HG03108 (cell line): Measurements from ENCODE around the gene ZNF814.
"Not testable (repeated sequence)": the region's sequence is repeated elsewhere in the genome, so short reads cannot be mapped to it uniquely, and the experiment has no call there.

Experiments used
- ATAC-seq: cut with Tn5 transposase; IDR thresholded peaks from one replicate; pipeline ENCODE4 v1.9.1; 2021; ENCODE audit warnings: moderate library complexity; ENCODE audit not compliant: unreplicated experiment

Gene ZNF814

GRCh38 chr19:57888560-57889231 lies at the start of gene ZNF814:
Gene ZNF814 (minus strand): TSS chr19:57889037. CDS start chr19:57888802, 235 bp downstream.
- ATAC-seq = peak; percentile 83

- no peak for ATAC-seq
Measured at GRCh38 chr19:57935731-57936130, 46.9 kb upstream of the ZNF814 start.

- ATAC-seq = peak; percentile 69
Measured at GRCh38 chr19:57934820-57935665, 46.2 kb upstream of the ZNF814 start, which contains the start of gene ZNF418. Gene ZNF418 (minus strand): TSS chr19:57935402. CDS start chr19:57933822, 1,580 bp downstream.

- no peak for ATAC-seq
Measured at GRCh38 chr19:57927587-57927986, 38.8 kb upstream of the ZNF814 start.

- ATAC-seq = peak; percentile 99
Measured at GRCh38 chr19:57916168-57916995, 27.5 kb upstream of the ZNF814 start, which contains the start of gene ZNF417. Gene ZNF417 (minus strand): TSS chr19:57916592. CDS start chr19:57916411, 181 bp downstream.

- ATAC-seq = no peak
Measured at GRCh38 chr19:57914531-57914930, 25.7 kb upstream of the ZNF814 start.

GRCh38 chr19:57907394-57907793 lies 18.6 kb upstream of the ZNF814 start:
- ATAC-seq = no peak

- ATAC-seq = no peak
Measured at GRCh38 chr19:57905258-57905657, 16.4 kb upstream of the ZNF814 start.

- ATAC-seq = no peak
Measured at GRCh38 chr19:57903618-57904184, 14.9 kb upstream of the ZNF814 start.

GRCh38 chr19:57900311-57900710 lies 11.5 kb upstream of the ZNF814 start:
- ATAC-seq = no peak

GRCh38 chr19:57890706-57891105 lies 1.9 kb upstream of the ZNF814 start:
- ATAC-seq = not testable (repeated sequence)

GRCh38 chr19:57888107-57888559 lies 704 bp downstream of the ZNF814 start:
- ATAC-seq = no peak

- no peak for ATAC-seq
Measured at GRCh38 chr19:57887195-57887941, 1.5 kb downstream of the ZNF814 start.

- no peak for ATAC-seq
Measured at GRCh38 chr19:57886046-57886445, 2.8 kb downstream of the ZNF814 start.

- not testable (repeated sequence) for ATAC-seq
Measured at GRCh38 chr19:57873883-57874799, 14.7 kb downstream of the ZNF814 start.

- no peak for ATAC-seq
Measured at GRCh38 chr19:57872450-57872849, 16.4 kb downstream of the ZNF814 start.

- ATAC-seq = no peak
Measured at GRCh38 chr19:57870225-57870624, 18.6 kb downstream of the ZNF814 start.

GRCh38 chr19:57869655-57870054 lies 19.2 kb downstream of the ZNF814 start:
- not testable (repeated sequence) for ATAC-seq
